Coronary artery (tissue), 2 donors: ENCODE results near the gene RXRG.

ENCODE experiments used
- DNase-seq: peaks from one replicate; pipeline ENCODE4 v3.0.0-alpha.2; 2017; ENCODE audit warnings: low spot score
- H3K27ac ChIP-seq, 2 donors: fragments of 200-600 bp; sonication (generic); one replicate each; pipeline ENCODE4 v1.5.1; 2016 to 2019
- H3K4me3 ChIP-seq: fragments of 200-600 bp; sonication (generic); 2 replicates; pipeline ENCODE4 v1.5.1; 2016; ENCODE audit warnings: mild to moderate bottlenecking, moderate library complexity
- TF ChIP-seq, protein P1 (sequence below): fragments of 200-600 bp; sonication (generic); IDR thresholded peaks from one replicate; pipeline ENCODE4 v1.5.1; 2019; ENCODE audit warnings: antibody characterized with exemption

Gene RXRG

DNA sequence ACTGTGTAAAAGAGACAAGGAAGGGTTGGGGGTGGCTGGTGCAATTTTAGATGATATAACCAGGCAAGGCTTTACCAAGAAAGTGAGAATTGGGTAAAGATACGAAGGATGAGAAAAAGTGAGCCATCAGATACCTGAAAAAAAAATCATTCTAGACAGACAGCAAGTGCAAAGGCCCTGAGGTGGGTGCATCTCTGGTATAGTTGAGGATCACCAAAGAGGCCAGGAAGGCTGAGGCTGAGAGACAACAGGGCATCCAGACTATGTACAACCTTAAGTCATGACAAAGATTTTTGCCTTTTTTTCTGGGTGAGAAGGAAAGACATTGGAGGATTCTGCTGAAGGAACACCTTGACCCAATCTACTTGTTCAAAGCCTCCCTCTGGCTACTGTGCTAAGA lies 29.9 kb downstream of the RXRG start:
- DNase-seq: no peak
- Histone ChIP-seq H3K27ac (no peak overlapping the region), H3K4me3 (no peak overlapping the region)
- TF ChIP-seq, protein P1, sequence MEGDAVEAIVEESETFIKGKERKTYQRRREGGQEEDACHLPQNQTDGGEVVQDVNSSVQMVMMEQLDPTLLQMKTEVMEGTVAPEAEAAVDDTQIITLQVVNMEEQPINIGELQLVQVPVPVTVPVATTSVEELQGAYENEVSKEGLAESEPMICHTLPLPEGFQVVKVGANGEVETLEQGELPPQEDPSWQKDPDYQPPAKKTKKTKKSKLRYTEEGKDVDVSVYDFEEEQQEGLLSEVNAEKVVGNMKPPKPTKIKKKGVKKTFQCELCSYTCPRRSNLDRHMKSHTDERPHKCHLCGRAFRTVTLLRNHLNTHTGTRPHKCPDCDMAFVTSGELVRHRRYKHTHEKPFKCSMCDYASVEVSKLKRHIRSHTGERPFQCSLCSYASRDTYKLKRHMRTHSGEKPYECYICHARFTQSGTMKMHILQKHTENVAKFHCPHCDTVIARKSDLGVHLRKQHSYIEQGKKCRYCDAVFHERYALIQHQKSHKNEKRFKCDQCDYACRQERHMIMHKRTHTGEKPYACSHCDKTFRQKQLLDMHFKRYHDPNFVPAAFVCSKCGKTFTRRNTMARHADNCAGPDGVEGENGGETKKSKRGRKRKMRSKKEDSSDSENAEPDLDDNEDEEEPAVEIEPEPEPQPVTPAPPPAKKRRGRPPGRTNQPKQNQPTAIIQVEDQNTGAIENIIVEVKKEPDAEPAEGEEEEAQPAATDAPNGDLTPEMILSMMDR: no peak

DNA sequence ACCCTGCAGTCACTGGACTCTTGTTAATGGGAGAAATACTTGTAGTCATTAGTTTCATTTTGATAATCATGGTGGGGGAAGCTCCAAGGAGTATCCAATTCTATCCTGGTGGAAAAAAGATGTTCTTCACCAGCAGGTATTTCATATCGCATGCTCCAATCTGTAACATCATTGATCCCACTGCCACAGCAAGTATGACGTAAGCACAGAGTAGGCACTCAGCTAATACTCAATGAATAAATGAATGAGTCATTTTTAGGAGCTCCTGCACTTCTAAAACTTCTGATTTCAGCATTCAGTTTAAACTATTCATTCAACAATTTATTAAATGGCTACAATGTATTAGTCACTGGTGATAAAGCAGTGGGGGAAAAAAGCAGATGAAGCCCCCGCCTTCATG lies 30.3 kb downstream of the RXRG start:
- H3K4me3 ChIP-seq: no peak overlapping the region
- no peak for DNase-seq
- TF ChIP-seq, protein P1: no peak
- H3K27ac ChIP-seq: no peak overlapping the region

DNA sequence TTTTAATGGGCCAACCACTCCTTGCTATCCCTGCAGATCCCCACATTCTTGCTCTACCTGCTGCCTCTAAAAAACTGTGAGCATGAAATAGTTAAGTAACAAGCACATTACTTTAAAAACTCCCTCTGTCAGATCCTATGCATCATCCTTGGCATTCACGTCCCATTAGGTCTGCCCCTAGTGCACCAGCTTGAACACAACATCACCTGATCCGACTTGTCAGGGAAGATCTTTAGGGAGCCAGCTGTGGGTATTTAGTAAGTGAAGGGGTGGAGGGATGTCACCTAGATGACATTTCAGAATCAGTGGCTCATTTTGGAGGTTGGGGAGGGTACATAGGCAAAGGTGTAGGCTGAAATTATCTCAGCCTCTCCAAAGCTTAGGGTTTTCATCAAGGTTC lies 33.5 kb downstream of the RXRG start:
- Histone ChIP-seq H3K4me3 (no peak overlapping the region), H3K27ac (no peak overlapping the region)
- no peak for DNase-seq
- TF ChIP-seq, protein P1: no peak

- Histone ChIP-seq H3K4me3 (no peak overlapping the region), H3K27ac (no peak overlapping the region)
- DNase-seq: no peak
- TF ChIP-seq, protein P1: no peak
These were observed 35.1 kb downstream of the RXRG start for GRCh38 chr1:165409657-165410358.

DNA sequence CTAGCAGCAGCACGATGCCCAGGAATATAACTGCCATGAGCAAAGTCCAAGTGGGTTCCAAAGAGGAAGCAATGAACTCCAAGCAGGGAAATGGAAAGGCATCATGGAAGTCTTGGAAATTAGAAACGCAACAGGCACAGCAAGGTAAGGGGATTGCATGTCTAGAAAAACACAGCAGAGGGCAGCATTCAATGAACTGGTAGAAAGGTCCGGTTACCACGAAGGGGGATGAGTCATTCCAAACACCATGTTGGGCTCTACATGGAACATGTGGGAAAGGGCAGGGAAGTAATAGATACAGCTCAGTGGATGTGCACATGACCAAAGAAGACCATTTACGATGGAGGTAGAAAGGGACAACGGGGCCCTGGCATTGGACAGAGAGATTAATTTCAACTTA lies 36.4 kb downstream of the RXRG start:
- TF ChIP-seq, protein P1: no peak
- no peak overlapping the region for H3K4me3 ChIP-seq
- H3K27ac ChIP-seq: no peak overlapping the region
- DNase-seq: no peak

GRCh38 chr1:165407398-165407797 lies 37.5 kb downstream of the RXRG start:
- H3K27ac ChIP-seq: no peak overlapping the region
- no peak for DNase-seq
- TF ChIP-seq, protein P1: no peak

GRCh38 chr1:165403835-165404482 lies 41.0 kb downstream of the RXRG start:
- TF ChIP-seq, protein P1: no peak
- H3K4me3 ChIP-seq: no peak overlapping the region
- no peak overlapping the region for H3K27ac ChIP-seq
- no peak for DNase-seq

More at GRCh38 chr1:165407398-165407797, 37.5 kb downstream of the RXRG start:
- H3K4me3 ChIP-seq: no peak overlapping the region
